ENCODE data around the gene NCOA7. TPM values are rescaled to one million over a fixed set of nuclear protein-coding genes. Genes with fewer than 3 reads are reported as not detected.

NCOA7 gene
- total and polyA plus RNA-seq, 10 of the 15 experiments (the other 5 are each of a cell fraction or from before 2014, with no cell fraction given), result 18.9 to 50.3 (median 34.2) TPM

GRCh38 chr6:125853756-125854155 is 63.0 kb downstream of the NCOA7 start:
- POLR2A ChIA-PET, result interaction anchor here (1.0 kb wide), 1 partner anchor 68 kb away, joined by 3 read pairs; no protein-coding TSS in a partner anchor
- no peaks in the 10 kb centered on the region for H3K4me1 ChIP-seq (ENCODE audit: control insufficient read depth, insufficient read depth, low read length)
- no peak for FAIRE-seq
- in situ Hi-C loops (cut with MboI) (no loop called here), intact Hi-C loops (cut with micrococcal nuclease; ENCODE audit: unreplicated experiment) (no loop called here)
- RAD21 ChIA-PET (ENCODE audit: unreplicated experiment), result interaction anchor here (0.9 to 1.1 kb wide), 2 partner anchors 19 to 66 kb away, joined by 3 read pairs; no protein-coding TSS in a partner anchor
- WGBS (ENCODE audit: insufficient coverage, insufficient replicate concordance, low lambda C conversion rate, missing lambda C conversion rate), result 100% methylated on average over 1 of the region's 1 CpG
- SMC1A ChIA-PET (ENCODE audit: uncharacterized antibody, unreplicated experiment), result interaction anchor here (0.6 to 1.4 kb wide), 3 partner anchors 13 to 121 kb away, joined by 4 read pairs; no protein-coding TSS in a partner anchor
- no peak overlapping the region for H3K27ac ChIP-seq (ENCODE audit: control insufficient read depth, insufficient read depth)
- TF ChIP-seq KAT2A (conservative IDR thresholded peaks at IDR 0.05; ENCODE audit: control insufficient read depth, low read depth, low read length) (no peak), DPF2 (IDR thresholded peaks at IDR 0.05) (no peak), KDM1A (IDR thresholded peaks at IDR 0.05; ENCODE audit: borderline replicate concordance) (no peak)
- no peak overlapping the region for H3K4me2 ChIP-seq (ENCODE audit: control insufficient read depth, insufficient read depth)
- H2AFZ ChIP-seq (ENCODE audit: control insufficient read depth, low read depth, low read length), result no peak overlapping the region
- peaks cover 0 to 5% of the 10 kb centered on the region in 2 experiments; a peak in 3 of 4 replicates for H3K36me3 ChIP-seq (ENCODE audit: control insufficient read depth in 2 of 2, insufficient read depth in 2 of 2, low read length in 1 of 2)
- H3K27me3 ChIP-seq (replicated peaks in 1 of 2; ENCODE audit: control insufficient read depth in 2 of 2, insufficient read depth in 2 of 2, low read length in 1 of 2), result no peaks in the 10 kb centered on the region
- no peak for DNase-seq (ENCODE audit: low read depth, low spot score)
- peaks cover 5% of the 10 kb centered on the region for H3K79me2 ChIP-seq (ENCODE audit: control insufficient read depth, insufficient read depth, low read length)
- H3K9ac ChIP-seq (ENCODE audit: control insufficient read depth, insufficient read depth, low read length), result no peak overlapping the region
- ATAC-seq, result no peak
- H3K9me3 ChIP-seq (replicated peaks; ENCODE audit: control insufficient read depth, insufficient read depth, low read length), result no peaks in the 10 kb centered on the region
- no peak overlapping the region for H3K4me3 ChIP-seq
- BruUV-seq (replicated peaks), result no TSS peak
- H4K20me1 ChIP-seq (ENCODE audit: control insufficient read depth, insufficient read depth), result no peaks in the 10 kb centered on the region
- CTCF ChIA-PET, result interaction anchor here (0.6 to 1.7 kb wide), 4 partner anchors 25 to 104 kb away, joined by 3 to 6 read pairs (median 3); partner anchors contain the start of gene NCOA7

GRCh38 chr6:125854355-125854754 is 63.6 kb downstream of the NCOA7 start:
- ATAC-seq (no peak), FAIRE-seq (no peak), DNase-seq (ENCODE audit: low read depth, low spot score) (no peak)
- Histone ChIP-seq H3K4me1 (ENCODE audit: control insufficient read depth, insufficient read depth, low read length) (no peaks in the 10 kb centered on the region), H3K36me3 (ENCODE audit: control insufficient read depth in 2 of 2, insufficient read depth in 2 of 2, low read length in 1 of 2) (peaks cover 0 to 5% of the 10 kb centered on the region in 2 experiments; a peak in 3 of 4 replicates), H2AFZ (ENCODE audit: control insufficient read depth, low read depth, low read length) (no peak overlapping the region), H3K9ac (ENCODE audit: control insufficient read depth, insufficient read depth, low read length) (no peak overlapping the region), H4K20me1 (ENCODE audit: control insufficient read depth, insufficient read depth) (no peaks in the 10 kb centered on the region), H3K79me2 (ENCODE audit: control insufficient read depth, insufficient read depth, low read length) (peaks cover 5% of the 10 kb centered on the region), H3K27me3 (replicated peaks in 1 of 2; ENCODE audit: control insufficient read depth in 2 of 2, insufficient read depth in 2 of 2, low read length in 1 of 2) (no peaks in the 10 kb centered on the region), H3K4me2 (ENCODE audit: control insufficient read depth, insufficient read depth) (no peak overlapping the region), H3K4me3 (no peak overlapping the region), H3K9me3 (replicated peaks; ENCODE audit: control insufficient read depth, insufficient read depth, low read length) (no peaks in the 10 kb centered on the region), H3K27ac (ENCODE audit: control insufficient read depth, insufficient read depth) (no peak overlapping the region)
- BruUV-seq (replicated peaks), result no TSS peak
- in situ Hi-C loops (cut with MboI), result no loop called here
- RAD21 ChIA-PET (ENCODE audit: unreplicated experiment), result interaction anchor here (0.9 kb wide), 1 partner anchor 65 kb away, joined by 3 read pairs; no protein-coding TSS in a partner anchor
- POLR2A ChIA-PET, result no interaction called here
- TF ChIP-seq RELA (IDR thresholded peaks at IDR 0.05; ENCODE audit: borderline replicate concordance, partially characterized antibody) (no peak), FOS (IDR thresholded peaks at IDR 0.05; ENCODE audit: borderline replicate concordance, extremely low read depth, insufficient read length) (no peak), CREB1 (IDR thresholded peaks at IDR 0.05; ENCODE audit: low read depth) (no peak), SMAD1 (IDR thresholded peaks at IDR 0.05; ENCODE audit: low read depth, partially characterized antibody) (no peak)
- CTCF ChIA-PET, result interaction anchor here (1.0 to 1.7 kb wide), 3 partner anchors 34 to 104 kb away, joined by 3 to 6 read pairs (median 3); partner anchors contain the start of gene NCOA7
- intact Hi-C loops (cut with micrococcal nuclease; ENCODE audit: unreplicated experiment), result no loop called here
- SMC1A ChIA-PET (ENCODE audit: uncharacterized antibody, unreplicated experiment), result interaction anchor here (0.6 to 1.0 kb wide), 3 partner anchors 22 to 50 kb away, joined by 3 to 4 read pairs (median 3); no protein-coding TSS in a partner anchor

All from GM12878 (cell line).